ENCODE data around the gene NRAP.

Gene NRAP

GRCh38 chr10:113613977-113614690 is 49.7 kb downstream of the NRAP start:
- H3K4me3 ChIP-seq (ENCODE audit: low read depth, low read length): no peak overlapping the region

GRCh38 chr10:113613427-113613826 is 50.4 kb downstream of the NRAP start:
- no peak for DNase-seq (ENCODE audit: low read depth)
- no peak overlapping the region for H3K4me3 ChIP-seq (ENCODE audit: low read depth, low read length)

More at GRCh38 chr10:113613977-113614690, 49.7 kb downstream of the NRAP start:
- no peak for DNase-seq (ENCODE audit: low read depth)

- no peak overlapping the region for H3K4me3 ChIP-seq (ENCODE audit: low read depth, low read length)
- no peak for DNase-seq (ENCODE audit: low read depth)
Measured at GRCh38 chr10:113612154-113612553, 51.7 kb downstream of the NRAP start.

- DNase-seq (ENCODE audit: low read depth): no peak
- no peak overlapping the region for H3K4me3 ChIP-seq (ENCODE audit: low read depth, low read length)
Measured at GRCh38 chr10:113610631-113611601, 52.9 kb downstream of the NRAP start.

- no peak for DNase-seq (ENCODE audit: low read depth)
- H3K4me3 ChIP-seq (ENCODE audit: low read depth, low read length): no peak overlapping the region
Measured at GRCh38 chr10:113609704-113610108, 54.1 kb downstream of the NRAP start.

GRCh38 chr10:113605268-113605978 is 58.4 kb downstream of the NRAP start:
- H3K4me3 ChIP-seq (ENCODE audit: low read depth, low read length): no peak overlapping the region
- DNase-seq (ENCODE audit: low read depth): no peak

GRCh38 chr10:113604572-113604971 is 59.3 kb downstream of the NRAP start:
- H3K4me3 ChIP-seq (ENCODE audit: low read depth, low read length): no peak overlapping the region
- no peak for DNase-seq (ENCODE audit: low read depth)

GRCh38 chr10:113603057-113603777 is 60.6 kb downstream of the NRAP start:
- no peak overlapping the region for H3K4me3 ChIP-seq (ENCODE audit: low read depth, low read length)
- DNase-seq (ENCODE audit: low read depth): no peak

- no peak overlapping the region for H3K4me3 ChIP-seq (ENCODE audit: low read depth, low read length)
- no peak for DNase-seq (ENCODE audit: low read depth)
Measured at GRCh38 chr10:113600569-113600968, 63.3 kb downstream of the NRAP start.

GRCh38 chr10:113594652-113595051 is 69.2 kb downstream of the NRAP start:
- H3K4me3 ChIP-seq (ENCODE audit: low read depth, low read length): no peak overlapping the region
- DNase-seq (ENCODE audit: low read depth): no peak

- no peak for DNase-seq (ENCODE audit: low read depth)
- no peak overlapping the region for H3K4me3 ChIP-seq (ENCODE audit: low read depth, low read length)
Measured at GRCh38 chr10:113592380-113592779, 71.5 kb downstream of the NRAP start.

- no peak overlapping the region for H3K4me3 ChIP-seq (ENCODE audit: low read depth, low read length)
- DNase-seq (ENCODE audit: low read depth): no peak
Measured at GRCh38 chr10:113590581-113590980, 73.3 kb downstream of the NRAP start.

GRCh38 chr10:113589201-113589770 is 74.6 kb downstream of the NRAP start:
- DNase-seq (ENCODE audit: low read depth): no peak
- H3K4me3 ChIP-seq (ENCODE audit: low read depth, low read length): no peak overlapping the region

GRCh38 chr10:113585949-113586348 is 77.9 kb downstream of the NRAP start:
- no peak overlapping the region for H3K4me3 ChIP-seq (ENCODE audit: low read depth, low read length)
- no peak for DNase-seq (ENCODE audit: low read depth)

- no peak for DNase-seq (ENCODE audit: low read depth)
- H3K4me3 ChIP-seq (ENCODE audit: low read depth, low read length): no peak overlapping the region
Measured at GRCh38 chr10:113583571-113583970, 80.3 kb downstream of the NRAP start.

GRCh38 chr10:113581092-113581491 is 82.7 kb downstream of the NRAP start:
- H3K4me3 ChIP-seq (ENCODE audit: low read depth, low read length): no peak overlapping the region
- DNase-seq (ENCODE audit: low read depth): no peak

GRCh38 chr10:113578773-113579172 is 85.1 kb downstream of the NRAP start:
- no peak for DNase-seq (ENCODE audit: low read depth)
- H3K4me3 ChIP-seq (ENCODE audit: low read depth, low read length): no peak overlapping the region

GRCh38 chr10:113576852-113577251 is 87.0 kb downstream of the NRAP start:
- H3K4me3 ChIP-seq (ENCODE audit: low read depth, low read length): no peak overlapping the region
- no peak for DNase-seq (ENCODE audit: low read depth)

- no peak overlapping the region for H3K4me3 ChIP-seq (ENCODE audit: low read depth, low read length)
- DNase-seq (ENCODE audit: low read depth): no peak
Measured at GRCh38 chr10:113573368-113573767, 90.5 kb downstream of the NRAP start.
